Renal cortical epithelial cell (primary cell): ENCODE data around the gene DAB2IP. TPM values are rescaled to one million over a fixed set of nuclear protein-coding genes. Genes with fewer than 3 reads are reported as not detected.
A peak's percentile ranks its signal among the peaks of the same experiment; 100 is the strongest.

Experiments
- DNase-seq: peaks from one replicate; pipeline ENCODE4 v3.0.0-alpha.2; 2011; ENCODE audit warnings: low read depth
- total RNA-seq: library from RNA; depleted of rRNA; stranded (reverse); fragments of >200 nt; gene quantifications from 2 replicates; pipeline ENCODE4 v1.2.3, GENCODE V29; 2014

DAB2IP gene
- total RNA-seq, 1 donor from 2014 or later: 37.5 TPM

GRCh38 chr9:121662891-121663580 lies 11.6 kb downstream of the DAB2IP start:
- no peak for DNase-seq

GRCh38 chr9:121663591-121663990 lies 12.2 kb downstream of the DAB2IP start:
- no peak for DNase-seq

GRCh38 chr9:121666294-121666693 lies 14.9 kb downstream of the DAB2IP start:
- DNase-seq: no peak

GRCh38 chr9:121667214-121667613 lies 15.8 kb downstream of the DAB2IP start:
- no peak for DNase-seq

GRCh38 chr9:121667890-121668289 lies 16.5 kb downstream of the DAB2IP start:
- no peak for DNase-seq

- DNase-seq: peak; percentile 52
Observed at GRCh38 chr9:121670431-121670830, 19.0 kb downstream of the DAB2IP start.

- no peak for DNase-seq
Observed at GRCh38 chr9:121671612-121672155, 20.2 kb downstream of the DAB2IP start.

- DNase-seq: no peak
Observed at GRCh38 chr9:121672213-121672612, 20.8 kb downstream of the DAB2IP start.

- no peak for DNase-seq
Observed at GRCh38 chr9:121672986-121673385, 21.6 kb downstream of the DAB2IP start.

- no peak for DNase-seq
Observed at GRCh38 chr9:121673576-121673975, 22.1 kb downstream of the DAB2IP start.

- no peak for DNase-seq
Observed at GRCh38 chr9:121674017-121674416, 22.6 kb downstream of the DAB2IP start.

- peak; percentile 38 for DNase-seq
Observed at GRCh38 chr9:121674952-121675351, 23.5 kb downstream of the DAB2IP start.

GRCh38 chr9:121675381-121675780 lies 23.9 kb downstream of the DAB2IP start:
- no peak for DNase-seq

- DNase-seq: no peak
Observed at GRCh38 chr9:121675969-121676822, 24.8 kb downstream of the DAB2IP start.

GRCh38 chr9:121676926-121677325 lies 25.5 kb downstream of the DAB2IP start:
- no peak for DNase-seq

- no peak for DNase-seq
Observed at GRCh38 chr9:121678501-121679022, 27.1 kb downstream of the DAB2IP start.

- DNase-seq: no peak
Observed at GRCh38 chr9:121679901-121680635, 28.6 kb downstream of the DAB2IP start.

GRCh38 chr9:121681404-121681803 lies 30.0 kb downstream of the DAB2IP start:
- no peak for DNase-seq

- DNase-seq: no peak
Observed at GRCh38 chr9:121682201-121682600, 30.8 kb downstream of the DAB2IP start.

GRCh38 chr9:121682926-121683515 lies 31.6 kb downstream of the DAB2IP start:
- DNase-seq: no peak

GRCh38 chr9:121683652-121684051 lies 32.2 kb downstream of the DAB2IP start:
- DNase-seq: no peak
